ENCODE data around the gene MVK. TPM values are rescaled to one million over a fixed set of nuclear protein-coding genes. Genes with fewer than 3 reads are reported as not detected.

MVK gene
- total RNA-seq, 4 donors from 2014 or later, result 17.2 to 157 (median 25.4) TPM

DNA sequence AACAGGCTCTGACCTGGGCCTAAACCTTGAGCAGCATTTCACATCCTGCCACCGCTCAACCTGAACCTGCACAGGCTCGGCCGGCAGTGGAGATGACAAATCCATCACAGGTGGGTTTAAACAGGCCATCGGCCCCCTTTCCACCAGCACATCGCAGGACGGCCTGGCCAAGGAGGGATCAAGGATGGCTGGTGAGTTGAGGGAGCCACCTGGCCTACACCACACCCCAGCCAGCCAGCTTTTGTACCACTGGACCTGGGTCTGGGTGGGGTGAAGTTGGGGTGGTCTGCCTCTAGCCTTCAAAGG is 14.4 kb upstream of the MVK start:
- Histone ChIP-seq H3K27ac (peak overlapping the region in 3 of 4 donors; percentile 57 to 70 (median 57)), H3K4me3 (no peak overlapping the region), H3K36me3 (peaks cover 0 to 4% (median 0%) of the 10 kb centered on the region in 4 donors), H3K4me1 (peaks cover 0 to 11% (median 2%) of the 10 kb centered on the region in 4 donors), H3K9me3 (no peaks in the 10 kb centered on the region), H3K27me3 (peaks cover 6% of the 10 kb centered on the region)
- DNase-seq, result no peak
- intact Hi-C loops (cut with DNase I; ENCODE audit: low total_unique reads) (no loop called here), in situ Hi-C loops (cut with MboI; ENCODE audit: low pct_ligation_motif_present in 1 of 4, low pct_unique_long_range_greater_than_20kb in 1 of 4, low sequenced_read_pairs in 3 of 4) (no loop called here)
- WGBS, 2 donors (ENCODE audit: low coverage in 1 of 2), result 100% methylated on average over 6 of the region's 6 CpGs; no CpG with 5 or more reads in 1 of the 2 donors
- TF ChIP-seq POLR2AphosphoS5 (IDR thresholded peaks at IDR 0.05) (no peak), EP300 (IDR thresholded peaks at IDR 0.05; ENCODE audit: low read depth) (no peak), POLR2A (IDR thresholded peaks at IDR 0.05) (no peak), CTCF (IDR thresholded peaks at IDR 0.05) (no peak)

GRCh38 chr12:109559601-109560000 is 14.0 kb upstream of the MVK start:
- TF ChIP-seq POLR2AphosphoS5 (IDR thresholded peaks at IDR 0.05) (no peak), CTCF (IDR thresholded peaks at IDR 0.05) (no peak), EP300 (IDR thresholded peaks at IDR 0.05; ENCODE audit: low read depth) (no peak), POLR2A (IDR thresholded peaks at IDR 0.05) (no peak)
- Histone ChIP-seq H3K4me3 (no peak overlapping the region), H3K36me3 (peaks cover 0 to 8% (median 0%) of the 10 kb centered on the region in 4 donors), H3K27ac (no peak overlapping the region), H3K9me3 (no peaks in the 10 kb centered on the region), H3K27me3 (peaks cover 1% of the 10 kb centered on the region), H3K4me1 (peaks cover 0 to 11% (median 2%) of the 10 kb centered on the region in 4 donors)
- WGBS, 2 donors (ENCODE audit: low coverage in 1 of 2), result 93% methylated on average over 7 of the region's 10 CpGs; no CpG with 5 or more reads in 1 of the 2 donors
- DNase-seq, result no peak
- intact Hi-C loops (cut with DNase I; ENCODE audit: low total_unique reads) (no loop called here), in situ Hi-C loops (cut with MboI; ENCODE audit: low pct_ligation_motif_present in 1 of 4, low pct_unique_long_range_greater_than_20kb in 1 of 4, low sequenced_read_pairs in 3 of 4) (no loop called here)

DNA sequence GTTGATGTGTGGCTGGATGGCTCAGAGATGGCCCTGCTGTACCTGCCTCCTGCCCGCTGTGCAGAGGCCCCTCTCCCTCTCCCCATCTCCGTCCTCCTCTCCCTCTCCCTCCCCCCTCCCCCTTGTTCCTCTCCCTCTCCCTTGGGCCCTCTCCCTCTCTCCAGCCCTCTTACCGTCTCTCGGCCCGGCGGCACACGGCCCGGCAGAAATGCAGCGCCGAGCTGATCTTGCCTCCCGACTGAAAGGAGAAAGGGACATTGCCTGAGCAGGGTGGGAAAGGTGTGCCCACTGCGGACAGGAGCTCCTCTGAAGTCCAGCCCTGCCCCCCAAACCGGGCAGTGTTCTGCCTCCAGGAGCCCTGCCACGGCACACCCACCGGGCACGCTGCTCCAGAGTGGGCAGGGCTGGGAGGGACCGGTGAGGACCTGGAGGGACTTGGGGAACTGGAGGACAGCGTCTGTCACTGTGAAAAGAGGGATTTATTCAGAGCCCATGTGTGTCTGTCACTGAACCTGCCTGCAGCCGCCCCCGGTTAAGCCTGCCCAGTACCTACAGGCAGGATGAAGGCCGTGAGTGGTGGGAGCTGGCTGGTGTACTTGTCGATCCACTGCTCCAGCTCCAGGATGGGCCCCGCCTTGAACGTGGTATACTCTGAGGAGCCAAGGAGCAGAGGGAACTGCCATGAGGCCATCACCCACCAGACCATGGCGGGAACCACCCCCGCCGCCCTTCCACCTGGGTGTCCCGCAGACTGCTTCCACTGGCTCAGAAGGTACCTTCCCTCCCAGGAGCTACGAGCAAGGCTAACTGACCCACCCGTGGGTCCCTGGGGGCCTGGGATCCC is 12.5 kb upstream of the MVK start:
- WGBS, 2 donors (ENCODE audit: low coverage in 1 of 2), result 91% methylated on average over 28 of the region's 30 CpGs; no CpG with 5 or more reads in 1 of the 2 donors
- peaks cover 0 to 11% (median 2%) of the 10 kb centered on the region in 4 donors for H3K4me1 ChIP-seq
- H3K27ac ChIP-seq, result no peak overlapping the region
- H3K9me3 ChIP-seq, result no peaks in the 10 kb centered on the region
- no peaks in the 10 kb centered on the region for H3K27me3 ChIP-seq
- H3K4me3 ChIP-seq, result no peak overlapping the region
- in situ Hi-C loops (cut with MboI; ENCODE audit: low pct_ligation_motif_present in 1 of 4, low pct_unique_long_range_greater_than_20kb in 1 of 4, low sequenced_read_pairs in 3 of 4), result no loop called here
- TF ChIP-seq POLR2A (IDR thresholded peaks at IDR 0.05), result no peak
- no peak for TF ChIP-seq EP300 (IDR thresholded peaks at IDR 0.05; ENCODE audit: low read depth)
- TF ChIP-seq POLR2AphosphoS5 (IDR thresholded peaks at IDR 0.05), result no peak
- no peak for TF ChIP-seq CTCF (IDR thresholded peaks at IDR 0.05)
- peaks cover 0 to 13% (median 0%) of the 10 kb centered on the region in 4 donors for H3K36me3 ChIP-seq
- intact Hi-C loops (cut with DNase I; ENCODE audit: low total_unique reads), result no loop called here
- DNase-seq, result no peak

DNA sequence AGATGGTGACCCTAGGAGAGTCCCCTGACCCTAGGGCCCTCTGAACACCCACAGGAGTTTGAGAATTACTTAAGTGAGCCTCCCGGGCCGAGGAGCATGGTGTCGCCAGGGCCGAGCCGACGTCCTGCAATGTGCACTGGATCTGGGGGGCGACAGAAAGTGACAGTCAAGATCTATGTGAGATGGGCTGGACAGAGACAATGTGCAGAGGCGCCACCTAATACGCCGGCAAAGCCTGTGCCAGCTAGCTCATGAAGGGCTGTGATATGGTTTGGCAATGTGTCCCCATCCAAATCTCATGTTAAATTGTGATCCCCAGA is 11.9 kb upstream of the MVK start:
- no peak overlapping the region for H3K27ac ChIP-seq
- in situ Hi-C loops (cut with MboI; ENCODE audit: low pct_ligation_motif_present in 1 of 4, low pct_unique_long_range_greater_than_20kb in 1 of 4, low sequenced_read_pairs in 3 of 4) (no loop called here), intact Hi-C loops (cut with DNase I; ENCODE audit: low total_unique reads) (no loop called here)
- no peaks in the 10 kb centered on the region for H3K27me3 ChIP-seq
- no peak overlapping the region for H3K4me3 ChIP-seq
- H3K36me3 ChIP-seq, result peaks cover 0 to 13% (median 0%) of the 10 kb centered on the region in 4 donors
- no peak for DNase-seq
- no peak for TF ChIP-seq POLR2A (IDR thresholded peaks at IDR 0.05)
- no peak for TF ChIP-seq POLR2AphosphoS5 (IDR thresholded peaks at IDR 0.05)
- TF ChIP-seq EP300 (IDR thresholded peaks at IDR 0.05; ENCODE audit: low read depth), result no peak
- no peak for TF ChIP-seq CTCF (IDR thresholded peaks at IDR 0.05)
- peaks cover 0 to 11% (median 2%) of the 10 kb centered on the region in 4 donors for H3K4me1 ChIP-seq
- 98% methylated on average over 10 of the region's 10 CpGs; no CpG with 5 or more reads in 1 of the 2 donors for WGBS, 2 donors (ENCODE audit: low coverage in 1 of 2)
- H3K9me3 ChIP-seq, result no peaks in the 10 kb centered on the region
